B cell (primary cell): ENCODE data around the gene PDE4C.

Experiments used
- CTCF ChIP-seq: fragments of 200-600 bp; IDR thresholded peaks from one replicate; pipeline ENCODE4 v1.8.0; 2022; ENCODE audit warnings: antibody characterized with exemption, mild to moderate bottlenecking
- EZH2 ChIP-seq: IDR thresholded peaks from 2 replicates; pipeline ENCODE4 v1.6.1; 2012; ENCODE audit warnings: borderline replicate concordance, low read depth, mild to moderate bottlenecking, moderate library complexity, low read length; ENCODE audit not compliant: insufficient read depth, poor library complexity, severe bottlenecking

- TF ChIP-seq EZH2 = no peak
- TF ChIP-seq CTCF = no peak
Measured at GRCh38 chr19:18218159-18218558, 8.1 kb downstream of the PDE4C start.
